OCI-LY7 (cell line): ENCODE measurements around the gene ZNF668. TPM values are rescaled to one million over a fixed set of nuclear protein-coding genes. Genes with fewer than 3 reads are reported as not detected.

ENCODE experiments used
- BruUV-seq: library from RNA; stranded (reverse); fragments of 400-500 nt; replicated peaks from 2 replicates; lab custom pipeline; 2021; lab: Mats Ljungman, UMichigan
- CTCF ChIA-PET: fragments of 300-600 bp; sonication (Branson Sonifier 250); formaldehyde crosslinking; loops from one replicate; lab custom pipeline; 2022; ENCODE audit warnings: antibody characterized with exemption; ENCODE audit not compliant: unreplicated experiment; lab: Charles Lee
- POLR2A ChIA-PET: fragments of 300-600 bp; sonication (Branson Sonifier 250); formaldehyde crosslinking; loops from one replicate; lab custom pipeline; 2022; ENCODE audit warnings: antibody characterized with exemption; lab: Charles Lee
- DNase-seq: peaks from one replicate; pipeline ENCODE4 v3.0.0-alpha.2; 2015; ENCODE audit warnings: low spot score
- H2AFZ ChIP-seq: fragments of 200-600 bp; sonication (generic), shearing (Covaris generic); 2 replicates; pipeline ENCODE4 v1.6.1; 2014; ENCODE audit warnings: mild to moderate bottlenecking, antibody characterized with exemption, low read length, moderate library complexity
- H3K27ac ChIP-seq: fragments of 200-600 bp; sonication (generic); 2 replicates; pipeline ENCODE4 v1.5.1; 2014; ENCODE audit warnings: mixed run types, low read depth, mild to moderate bottlenecking, moderate library complexity, low read length, inconsistent platforms; ENCODE audit not compliant: poor library complexity, severe bottlenecking
- H3K36me3 ChIP-seq: fragments of 200-600 bp; sonication (generic); 2 replicates; pipeline ENCODE4 v1.6.1; 2014; ENCODE audit warnings: mild to moderate bottlenecking, antibody characterized with exemption, low read length, moderate library complexity, mixed read lengths; ENCODE audit not compliant: insufficient read depth
- H3K4me1 ChIP-seq: fragments of 200-600 bp; sonication (generic); 2 replicates; pipeline ENCODE4 v1.5.1; 2014; ENCODE audit warnings: mild to moderate bottlenecking, low read length; ENCODE audit not compliant: insufficient read depth, poor library complexity, severe bottlenecking
- H3K4me2 ChIP-seq: fragments of 200-600 bp; sonication (generic); 2 replicates; pipeline ENCODE4 v1.6.1; 2014; ENCODE audit warnings: mild to moderate bottlenecking, low read length
- H3K4me3 ChIP-seq: fragments of 200-600 bp; sonication (generic); 2 replicates; pipeline ENCODE4 v1.5.1; 2014; ENCODE audit warnings: mild to moderate bottlenecking, low read depth, low read length; ENCODE audit not compliant: poor library complexity, severe bottlenecking
- H3K79me2 ChIP-seq: fragments of 200-600 bp; sonication (generic); 2 replicates; pipeline ENCODE4 v1.6.1; 2016; ENCODE audit warnings: low read depth, mild to moderate bottlenecking, low read length, moderate library complexity, mixed read lengths; ENCODE audit not compliant: insufficient read depth
- H3K9me2 ChIP-seq: fragments of 200-600 bp; sonication (generic); 2 replicates; pipeline ENCODE4 v1.6.1; 2016; ENCODE audit warnings: mild to moderate bottlenecking, low read length, mixed read lengths; ENCODE audit not compliant: insufficient read depth
- H3K9me3 ChIP-seq: fragments of 200-600 bp; sonication (generic); 2 replicates; pipeline ENCODE4 v1.6.1; 2014; ENCODE audit warnings: mild to moderate bottlenecking, mixed run types, low read length, mixed read lengths
- H4K20me1 ChIP-seq: fragments of 200-600 bp; sonication (generic); 2 replicates; pipeline ENCODE4 v1.6.1; 2014; ENCODE audit warnings: mild to moderate bottlenecking, antibody characterized with exemption, low read length, moderate library complexity, mixed read lengths; ENCODE audit not compliant: insufficient read depth
- EZH2phosphoT487 ChIP-seq: fragments of 200-600 bp; sonication (generic); IDR thresholded peaks from 2 replicates; pipeline ENCODE4 v1.6.1; 2018; ENCODE audit warnings: low read depth, borderline replicate concordance, mild to moderate bottlenecking, mixed run types, antibody characterized with exemption, low read length, moderate library complexity, mixed read lengths
- intact Hi-C: fragments of 100-400 bp; cut with micrococcal nuclease; formaldehyde crosslinking; loops from one replicate; pipeline ENCODE4 v1.10.0; 2022; ENCODE audit not compliant: unreplicated experiment
- total RNA-seq, 2 experiments: library from RNA; depleted of rRNA in 1 of 2; stranded (reverse); fragments of >200 nt in 1 of 2; shearing (Covaris generic) in 1 of 2; gene quantifications; 2 replicates each; pipeline ENCODE4 v1.2.3, GENCODE V29; 2014 to 2022
- TF ChIP-seq, protein P1 (sequence below): fragments of 200-600 bp; sonication (generic); conservative IDR thresholded peaks from 2 replicates; pipeline ENCODE4 v1.5.1; 2014; ENCODE audit warnings: mild to moderate bottlenecking, antibody characterized with exemption, low read length, moderate library complexity, mixed read lengths

Gene ZNF668
- total RNA-seq, 2 experiments from 2014 or later: 7.8 to 21.7 TPM

DNA sequence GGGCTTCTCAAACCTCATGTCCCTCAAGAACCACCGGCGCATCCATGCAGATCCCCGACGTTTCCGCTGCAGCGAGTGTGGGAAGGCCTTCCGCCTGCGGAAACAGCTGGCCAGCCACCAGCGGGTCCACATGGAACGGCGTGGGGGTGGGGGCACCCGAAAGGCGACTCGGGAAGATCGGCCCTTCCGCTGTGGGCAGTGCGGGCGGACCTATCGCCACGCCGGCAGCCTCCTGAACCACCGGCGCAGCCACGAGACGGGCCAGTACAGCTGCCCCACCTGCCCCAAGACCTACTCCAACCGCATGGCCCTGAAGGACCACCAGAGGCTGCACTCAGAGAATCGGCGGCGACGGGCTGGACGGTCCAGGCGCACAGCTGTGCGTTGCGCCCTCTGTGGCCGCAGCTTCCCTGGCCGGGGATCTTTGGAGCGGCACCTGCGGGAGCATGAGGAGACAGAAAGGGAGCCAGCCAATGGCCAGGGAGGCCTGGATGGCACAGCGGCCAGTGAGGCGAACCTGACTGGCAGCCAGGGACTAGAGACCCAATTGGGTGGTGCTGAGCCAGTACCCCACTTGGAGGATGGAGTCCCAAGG, 6.1 kb upstream of the ZNF668 start:
- H3K9me3 ChIP-seq: no peaks in the 10 kb centered on the region

DNA sequence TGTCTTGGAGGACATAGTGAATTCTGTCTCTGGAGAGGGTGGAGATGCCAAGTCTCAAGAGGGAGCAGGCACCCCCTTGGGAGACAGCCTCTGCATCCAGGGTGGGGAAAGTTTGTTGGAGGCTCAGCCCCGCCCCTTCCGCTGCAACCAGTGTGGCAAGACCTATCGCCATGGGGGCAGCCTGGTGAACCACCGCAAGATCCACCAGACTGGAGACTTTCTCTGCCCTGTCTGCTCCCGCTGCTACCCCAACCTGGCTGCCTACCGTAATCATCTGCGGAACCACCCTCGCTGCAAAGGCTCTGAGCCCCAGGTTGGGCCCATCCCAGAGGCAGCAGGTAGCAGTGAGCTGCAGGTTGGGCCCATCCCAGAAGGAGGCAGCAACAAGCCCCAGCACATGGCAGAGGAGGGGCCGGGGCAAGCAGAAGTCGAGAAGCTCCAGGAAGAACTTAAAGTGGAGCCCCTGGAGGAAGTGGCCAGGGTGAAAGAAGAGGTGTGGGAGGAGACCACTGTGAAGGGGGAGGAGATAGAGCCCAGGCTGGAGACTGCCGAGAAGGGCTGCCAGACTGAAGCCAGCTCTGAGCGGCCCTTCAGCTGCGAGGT, 5.4 kb upstream of the ZNF668 start:
- BruUV-seq: no TSS peak
- no peaks in the 10 kb centered on the region for H4K20me1 ChIP-seq
- intact Hi-C loops: no loop called here
- H3K4me2 ChIP-seq: no peak overlapping the region
- no peak for DNase-seq
- H3K9me2 ChIP-seq: no peaks in the 10 kb centered on the region
- ChIA-PET POLR2A (no interaction called here), CTCF (no interaction called here)
- peaks cover 20% of the 10 kb centered on the region for H3K79me2 ChIP-seq
- H3K9me3 ChIP-seq: no peaks in the 10 kb centered on the region
- TF ChIP-seq, protein P1, sequence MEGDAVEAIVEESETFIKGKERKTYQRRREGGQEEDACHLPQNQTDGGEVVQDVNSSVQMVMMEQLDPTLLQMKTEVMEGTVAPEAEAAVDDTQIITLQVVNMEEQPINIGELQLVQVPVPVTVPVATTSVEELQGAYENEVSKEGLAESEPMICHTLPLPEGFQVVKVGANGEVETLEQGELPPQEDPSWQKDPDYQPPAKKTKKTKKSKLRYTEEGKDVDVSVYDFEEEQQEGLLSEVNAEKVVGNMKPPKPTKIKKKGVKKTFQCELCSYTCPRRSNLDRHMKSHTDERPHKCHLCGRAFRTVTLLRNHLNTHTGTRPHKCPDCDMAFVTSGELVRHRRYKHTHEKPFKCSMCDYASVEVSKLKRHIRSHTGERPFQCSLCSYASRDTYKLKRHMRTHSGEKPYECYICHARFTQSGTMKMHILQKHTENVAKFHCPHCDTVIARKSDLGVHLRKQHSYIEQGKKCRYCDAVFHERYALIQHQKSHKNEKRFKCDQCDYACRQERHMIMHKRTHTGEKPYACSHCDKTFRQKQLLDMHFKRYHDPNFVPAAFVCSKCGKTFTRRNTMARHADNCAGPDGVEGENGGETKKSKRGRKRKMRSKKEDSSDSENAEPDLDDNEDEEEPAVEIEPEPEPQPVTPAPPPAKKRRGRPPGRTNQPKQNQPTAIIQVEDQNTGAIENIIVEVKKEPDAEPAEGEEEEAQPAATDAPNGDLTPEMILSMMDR: no peak
- no peak for TF ChIP-seq EZH2phosphoT487
- H3K4me3 ChIP-seq: no peak overlapping the region
- H3K4me1 ChIP-seq: peaks cover 7% of the 10 kb centered on the region
- no peak overlapping the region for H3K27ac ChIP-seq
- no peak overlapping the region for H2AFZ ChIP-seq
- H3K36me3 ChIP-seq: peaks cover 73% of the 10 kb centered on the region

More for the DNA sequence above, 6.1 kb upstream of the ZNF668 start:
- ChIA-PET POLR2A (no interaction called here), CTCF (no interaction called here)
- Histone ChIP-seq H3K36me3 (peaks cover 78% of the 10 kb centered on the region), H2AFZ (no peak overlapping the region), H3K27ac (no peak overlapping the region), H3K4me3 (no peak overlapping the region), H3K9me2 (no peaks in the 10 kb centered on the region), H3K4me2 (no peak overlapping the region), H4K20me1 (no peaks in the 10 kb centered on the region), H3K4me1 (peaks cover 5% of the 10 kb centered on the region), H3K79me2 (peaks cover 14% of the 10 kb centered on the region)
- no TSS peak for BruUV-seq
- DNase-seq: no peak
- intact Hi-C loops: no loop called here
- TF ChIP-seq, protein P1: no peak
- TF ChIP-seq EZH2phosphoT487: no peak
